GM23338 (cell line): Measurements from ENCODE around the gene SPTB. TPM values are rescaled to one million over a fixed set of nuclear protein-coding genes. Genes with fewer than 3 reads are reported as not detected.

ENCODE experiments used
- ATAC-seq: fragments of 200-7000 bp; cut with Tn5 transposase; 3 replicates; pipeline ENCODE4 v1.9.1; 2020
- DNase-seq: peaks from one replicate; pipeline ENCODE4 v3.0.0-alpha.2; 2015; ENCODE audit warnings: low spot score
- H2AFZ ChIP-seq: fragments of 200-600 bp; sonication (generic); 2 replicates; pipeline ENCODE4 v1.8.0; 2016; ENCODE audit warnings: antibody characterized with exemption, mild to moderate bottlenecking, moderate library complexity
- H3F3A ChIP-seq: fragments of 200-600 bp; sonication (generic); replicated peaks from 2 replicates; pipeline ENCODE4 v1.8.0; 2017; ENCODE audit warnings: antibody characterized with exemption, mixed run types, low read depth
- H3K27ac ChIP-seq: fragments of 200-600 bp; sonication (generic); 2 replicates; pipeline ENCODE4 v1.6.1; 2016; ENCODE audit warnings: low read depth
- H3K27me3 ChIP-seq: fragments of 200-600 bp; sonication (generic); 2 replicates; pipeline ENCODE4 v1.8.0; 2016; ENCODE audit warnings: mild to moderate bottlenecking, mixed run types, moderate library complexity; ENCODE audit not compliant: insufficient read depth
- H3K36me3 ChIP-seq: fragments of 200-600 bp; sonication (generic); 2 replicates; pipeline ENCODE4 v1.8.0; 2016; ENCODE audit warnings: mild to moderate bottlenecking; ENCODE audit not compliant: insufficient read depth
- H3K4me1 ChIP-seq: fragments of 200-600 bp; sonication (generic); 2 replicates; pipeline ENCODE4 v1.8.0; 2016; ENCODE audit warnings: mild to moderate bottlenecking, moderate library complexity; ENCODE audit not compliant: insufficient read depth
- H3K4me2 ChIP-seq: fragments of 200-600 bp; sonication (generic); 2 replicates; pipeline ENCODE4 v1.7.1; 2017; ENCODE audit warnings: mixed run types
- H3K4me3 ChIP-seq: fragments of 200-600 bp; sonication (generic); 2 replicates; pipeline ENCODE4 v1.6.1; 2016; ENCODE audit warnings: mixed run types
- H3K79me2 ChIP-seq: fragments of 200-600 bp; sonication (generic); replicated peaks from 2 replicates; pipeline ENCODE4 v1.8.0; 2017; ENCODE audit warnings: mild to moderate bottlenecking; ENCODE audit not compliant: insufficient read depth
- H3K9me2 ChIP-seq: fragments of 200-600 bp; sonication (generic); 2 replicates; pipeline ENCODE4 v1.8.0; 2017; ENCODE audit not compliant: insufficient read depth
- H4K20me1 ChIP-seq: fragments of 200-600 bp; sonication (generic); replicated peaks from 2 replicates; pipeline ENCODE4 v1.8.0; 2017; ENCODE audit warnings: mild to moderate bottlenecking; ENCODE audit not compliant: insufficient read depth
- H3K27ac Mint-ChIP-seq: 2 replicates; pipeline ENCODE4 v1.8.0; 2020; ENCODE audit warnings: inconsistent platforms, mild to moderate bottlenecking, moderate library complexity, mixed read lengths
- H3K27me3 Mint-ChIP-seq: 3 replicates; pipeline ENCODE4 v1.8.0; 2022; ENCODE audit warnings: low read depth, mild to moderate bottlenecking, moderate library complexity, mixed read lengths, inconsistent platforms; ENCODE audit not compliant: insufficient read depth, poor library complexity
- H3K36me3 Mint-ChIP-seq: 3 replicates; pipeline ENCODE4 v1.8.0; 2021; ENCODE audit warnings: low read depth, mild to moderate bottlenecking, inconsistent platforms, moderate library complexity, mixed read lengths
- H3K4me1 Mint-ChIP-seq: 3 replicates; pipeline ENCODE4 v1.8.0; 2020; ENCODE audit warnings: mild to moderate bottlenecking, inconsistent platforms, mixed read lengths
- H3K4me3 Mint-ChIP-seq: 3 replicates; pipeline ENCODE4 v1.8.0; 2021; ENCODE audit warnings: moderate library complexity, mild to moderate bottlenecking, inconsistent platforms, mixed read lengths
- H3K9me3 Mint-ChIP-seq: 3 replicates; pipeline ENCODE4 v1.8.0; 2020; ENCODE audit warnings: moderate library complexity, mild to moderate bottlenecking, inconsistent platforms, mixed read lengths
- CREB1 ChIP-seq: fragments of 250-450 bp; sonication (Bioruptor Pico); IDR thresholded peaks from 2 replicates; pipeline ENCODE4 v1.5.0; 2020; ENCODE audit warnings: low read depth, mild to moderate bottlenecking, moderate library complexity
- CTCF ChIP-seq, 2 experiments: fragments of 200-600 bp in 1 of 2; sonication (generic) in 1 of 2; conservative IDR thresholded peaks; 2 replicates each; pipeline versions ENCODE4 v1.5.1 to v1.6.1; 2016 to 2017; ENCODE audit warnings: antibody characterized with exemption in 2 of 2, low read depth in 2 of 2, mild to moderate bottlenecking in 2 of 2, moderate library complexity in 1 of 2
- ETS1 ChIP-seq: IDR thresholded peaks from 2 replicates; pipeline ENCODE4 v1.6.1; 2016; ENCODE audit warnings: antibody characterized with exemption
- EZH2 ChIP-seq: fragments of 200-600 bp; sonication (generic); IDR thresholded peaks from one replicate; pipeline ENCODE4 v1.8.0; 2017; ENCODE audit warnings: antibody characterized with exemption, mild to moderate bottlenecking, low read depth; ENCODE audit not compliant: unreplicated experiment
- EZH2phosphoT487 ChIP-seq: fragments of 200-600 bp; sonication (generic); IDR thresholded peaks from one replicate; pipeline ENCODE4 v1.8.1; 2018; ENCODE audit warnings: antibody characterized with exemption; ENCODE audit not compliant: unreplicated experiment
- JUNB ChIP-seq: IDR thresholded peaks from one replicate; pipeline ENCODE4 v1.6.1; 2016; ENCODE audit warnings: antibody characterized with exemption; ENCODE audit not compliant: unreplicated experiment
- NANOG ChIP-seq: IDR thresholded peaks from 2 replicates; pipeline ENCODE4 v1.6.1; 2016; ENCODE audit warnings: antibody characterized with exemption, borderline replicate concordance
- POLR2AphosphoS5 ChIP-seq: IDR thresholded peaks from 2 replicates; pipeline ENCODE4 v1.6.1; 2016; ENCODE audit warnings: antibody characterized with exemption, low read depth
- REST ChIP-seq: IDR thresholded peaks from one replicate; pipeline ENCODE4 v1.6.1; 2018; ENCODE audit warnings: antibody characterized with exemption; ENCODE audit not compliant: unreplicated experiment
- STAT1 ChIP-seq: IDR thresholded peaks from one replicate; pipeline ENCODE4 v1.6.1; 2016; ENCODE audit warnings: antibody characterized with exemption; ENCODE audit not compliant: unreplicated experiment
- ZNF114 ChIP-seq: fragments of 250-450 bp; sonication (Bioruptor Pico); IDR thresholded peaks from 2 replicates; pipeline ENCODE4 v1.5.0; 2020; ENCODE audit warnings: mild to moderate bottlenecking, moderate library complexity
- ZNF331 ChIP-seq: fragments of 250-450 bp; sonication (Bioruptor Pico); IDR thresholded peaks from 2 replicates; pipeline ENCODE4 v1.5.0; 2020; ENCODE audit warnings: low read depth, mild to moderate bottlenecking, moderate library complexity
- ZNF462 ChIP-seq: fragments of 250-450 bp; sonication (Bioruptor Pico); IDR thresholded peaks from 2 replicates; pipeline ENCODE4 v1.5.0; 2020; ENCODE audit warnings: mild to moderate bottlenecking, moderate library complexity
- polyA plus RNA-seq: library from polyadenylated mRNA; unstranded; fragments of >200 nt; fragmentation: Nextera tagmentation; extraction: Ambion mirVana; gene quantifications from 2 replicates; pipeline ENCODE4 v1.2.1, GENCODE V29; 2016
- total RNA-seq: library from RNA; depleted of rRNA; stranded (reverse); fragments of >200 nt; shearing (Covaris generic); gene quantifications from 2 replicates; pipeline ENCODE4 v1.2.3, GENCODE V29; 2014

Gene SPTB
- total and polyA plus RNA-seq, 2 experiments from 2014 or later = 1.1 to 1.9 TPM

GRCh38 chr14:64824471-64824870 lies 55.2 kb downstream of the SPTB start:
- TF ChIP-seq POLR2AphosphoS5 (no peak), ZNF114 (no peak), ZNF331 (CRISPR knock-in tag) (no peak), NANOG (no peak), JUNB (no peak), EZH2phosphoT487 (no peak), STAT1 (no peak), EZH2 (no peak), ZNF462 (CRISPR knock-in tag) (no peak), CTCF (conservative IDR thresholded peaks at IDR 0.05; ENCODE audit: low read depth in 2 of 2) (no peak), ETS1 (no peak), CREB1 (CRISPR knock-in tag) (no peak), REST (no peak)
- H3K4me1 ChIP-seq = peaks cover 3% of the 10 kb centered on the region; the same call in 1 of the 2 replicates
- H3K36me3 ChIP-seq = no peaks in the 10 kb centered on the region
- H3K9me3 Mint-ChIP-seq = no peaks in the 10 kb centered on the region
- peaks cover 4% of the 10 kb centered on the region; the same call in 1 of the 2 replicates for H3K9me2 ChIP-seq
- no peak overlapping the region for H3K4me3 Mint-ChIP-seq
- DNase-seq (no peak), ATAC-seq (no peak)
- 0 out of 2 replicates have a peak, but pooled peaks cover 4% of the 10 kb centered on the region for H3F3A ChIP-seq
- H4K20me1 ChIP-seq = no peaks in the 10 kb centered on the region
- no peak overlapping the region for H3K4me3 ChIP-seq
- H3K4me2 ChIP-seq = no peak overlapping the region
- peaks cover 2% of the 10 kb centered on the region for H3K27me3 Mint-ChIP-seq
- peaks cover 27% of the 10 kb centered on the region for H3K4me1 Mint-ChIP-seq
- no peak overlapping the region for H3K27ac Mint-ChIP-seq
- H3K27ac ChIP-seq = no peak overlapping the region
- H2AFZ ChIP-seq = no peak overlapping the region
- no peaks in the 10 kb centered on the region for H3K27me3 ChIP-seq
- no peaks in the 10 kb centered on the region for H3K79me2 ChIP-seq
- H3K36me3 Mint-ChIP-seq = no peaks in the 10 kb centered on the region
